WTC11 (cell line): Measurements from ENCODE around the gene USH1C. TPM values are rescaled to one million over a fixed set of nuclear protein-coding genes. Genes with fewer than 3 reads are reported as not detected.

ENCODE experiments used
- ATAC-seq: fragments of 200-7000 bp; cut with Tn5 transposase; 2 replicates; pipeline ENCODE4 v1.10.0; 2021; ENCODE audit warnings: mild to moderate bottlenecking, moderate library complexity
- CTCF ChIA-PET: fragments of 300-600 bp; sonication (Branson Sonifier 250); formaldehyde crosslinking; loops from one replicate; lab custom pipeline; 2021; ENCODE audit warnings: antibody characterized with exemption; lab: Charles Lee
- POLR2A ChIA-PET: fragments of 350-600 bp; sonication (Branson Sonifier 250); formaldehyde crosslinking; loops from one replicate; lab custom pipeline; 2021; ENCODE audit warnings: antibody characterized with exemption; lab: Charles Lee
- DNase-seq: peaks from one replicate; pipeline ENCODE4 v3.0.0; 2021; ENCODE audit warnings: low spot score
- H3K27ac Mint-ChIP-seq: 2 replicates; pipeline ENCODE4 v1.8.0; 2021; ENCODE audit warnings: mixed read lengths
- H3K27me3 Mint-ChIP-seq: 2 replicates; pipeline ENCODE4 v1.8.0; 2021; ENCODE audit warnings: low read depth, mild to moderate bottlenecking, moderate library complexity, mixed read lengths
- H3K36me3 Mint-ChIP-seq: 2 replicates; pipeline ENCODE4 v1.8.0; 2021; ENCODE audit warnings: mixed read lengths
- H3K4me1 Mint-ChIP-seq: 2 replicates; pipeline ENCODE4 v1.8.0; 2022; ENCODE audit warnings: mixed read lengths
- H3K4me3 Mint-ChIP-seq: 2 replicates; pipeline ENCODE4 v1.8.0; 2021; ENCODE audit warnings: mild to moderate bottlenecking, moderate library complexity, mixed read lengths
- H3K9me3 Mint-ChIP-seq: 2 replicates; pipeline ENCODE4 v1.8.0; 2021; ENCODE audit warnings: mixed read lengths
- AFF4 ChIP-seq: sonication (generic); formaldehyde crosslinking; IDR thresholded peaks from 2 replicates; pipeline ENCODE4 v1.8.1; 2023; ENCODE audit warnings: mild to moderate bottlenecking, missing genetic modification reagents, borderline replicate concordance
- ERG ChIP-seq: fragments of 250-450 bp; sonication (Bioruptor Pico); IDR thresholded peaks from 2 replicates; pipeline ENCODE4 v1.8.0; 2021; ENCODE audit warnings: mild to moderate bottlenecking
- GABPB1 ChIP-seq: sonication (generic); formaldehyde crosslinking; IDR thresholded peaks from 2 replicates; pipeline ENCODE4 v1.8.1; 2023; ENCODE audit warnings: mild to moderate bottlenecking, missing genetic modification reagents
- GTF2I ChIP-seq: fragments of 250-450 bp; sonication (Bioruptor Pico); conservative IDR thresholded peaks from 2 replicates; pipeline ENCODE4 v1.4.0; 2021; ENCODE audit warnings: mild to moderate bottlenecking
- NFE2L1 ChIP-seq: sonication (generic); formaldehyde crosslinking; IDR thresholded peaks from 2 replicates; pipeline ENCODE4 v1.8.1; 2023; ENCODE audit warnings: missing genetic modification reagents
- RORB ChIP-seq: fragments of 250-450 bp; sonication (Bioruptor Pico); IDR thresholded peaks from 2 replicates; pipeline ENCODE4 v1.9.0; 2021; ENCODE audit warnings: mild to moderate bottlenecking
- SMAD4 ChIP-seq: sonication (generic); formaldehyde crosslinking; IDR thresholded peaks from 2 replicates; pipeline ENCODE4 v1.8.0; 2022; ENCODE audit warnings: mild to moderate bottlenecking, missing genetic modification reagents
- SP1 ChIP-seq: sonication (generic); formaldehyde crosslinking; conservative IDR thresholded peaks from 2 replicates; pipeline ENCODE4 v1.8.1; 2022; ENCODE audit warnings: missing genetic modification reagents
- USF2 ChIP-seq: sonication (generic); formaldehyde crosslinking; IDR thresholded peaks from 2 replicates; pipeline ENCODE4 v1.8.1; 2023; ENCODE audit warnings: mild to moderate bottlenecking, missing genetic modification reagents, moderate library complexity
- ZBTB21 ChIP-seq: sonication (generic); formaldehyde crosslinking; IDR thresholded peaks from 2 replicates; pipeline ENCODE4 v1.8.1; 2023; ENCODE audit warnings: mild to moderate bottlenecking, missing genetic modification reagents, borderline replicate concordance
- ZNF219 ChIP-seq: sonication (generic); formaldehyde crosslinking; IDR thresholded peaks from 2 replicates; pipeline ENCODE4 v1.8.0; 2023; ENCODE audit warnings: missing genetic modification reagents, mild to moderate bottlenecking, borderline replicate concordance
- ZNF396 ChIP-seq: fragments of 250-450 bp; sonication (Bioruptor Pico); IDR thresholded peaks from 2 replicates; pipeline ENCODE4 v1.8.0; 2021; ENCODE audit warnings: mild to moderate bottlenecking, moderate library complexity, borderline replicate concordance
- ZNF416 ChIP-seq: fragments of 250-450 bp; sonication (Bioruptor Pico); IDR thresholded peaks from 2 replicates; pipeline ENCODE4 v1.9.0; 2021; ENCODE audit warnings: mild to moderate bottlenecking, inconsistent platforms
- ZNF423 ChIP-seq: fragments of 250-450 bp; sonication (Bioruptor Pico); IDR thresholded peaks from 2 replicates; pipeline ENCODE4 v2.1.2; 2022; ENCODE audit warnings: mild to moderate bottlenecking, moderate library complexity
- total RNA-seq: library from RNA; stranded (reverse); gene quantifications from 3 replicates; pipeline ENCODE4 v1.2.3, GENCODE V29; 2021
- TF ChIP-seq, protein P1 (sequence below): sonication (generic); formaldehyde crosslinking; IDR thresholded peaks from 2 replicates; pipeline ENCODE4 v1.8.0; 2023; ENCODE audit warnings: mild to moderate bottlenecking, missing genetic modification reagents
- TF ChIP-seq, protein P2 (sequence below): sonication (generic); formaldehyde crosslinking; IDR thresholded peaks from 2 replicates; pipeline ENCODE4 v1.8.1; 2022; ENCODE audit warnings: low read depth, missing genetic modification reagents, borderline replicate concordance
- TF ChIP-seq, protein P3 (sequence below): sonication (generic); formaldehyde crosslinking; IDR thresholded peaks from 2 replicates; pipeline ENCODE4 v1.8.1; 2023; ENCODE audit warnings: mild to moderate bottlenecking, missing genetic modification reagents, moderate library complexity

Gene USH1C
- total RNA-seq, 1 experiment from 2014 or later, result 3.9 TPM

GRCh38 chr11:17526326-17526725 is 17.9 kb downstream of the USH1C start (continued):
- no peak for TF ChIP-seq AFF4 (CRISPR knock-in tag)
- no peak for TF ChIP-seq GABPB1 (CRISPR knock-in tag)
- TF ChIP-seq RORB (CRISPR knock-in tag), result no peak
- TF ChIP-seq ZNF219 (CRISPR knock-in tag), result no peak
- no peak for TF ChIP-seq ZNF423 (CRISPR knock-in tag)

- ATAC-seq (no peak), DNase-seq (no peak)
- ChIA-PET CTCF (interaction anchor here (9.3 kb wide), 1 partner anchor 142 kb away, joined by 203 read pairs; no protein-coding TSS in a partner anchor), POLR2A (no interaction called here)
- H3K9me3 Mint-ChIP-seq, result no peaks in the 10 kb centered on the region
- no peak for TF ChIP-seq ZNF423 (CRISPR knock-in tag)
- no peak overlapping the region for H3K4me3 Mint-ChIP-seq
- peaks cover 7% of the 10 kb centered on the region; the same call in 1 of the 2 replicates for H3K4me1 Mint-ChIP-seq
- H3K27ac Mint-ChIP-seq, result no peak overlapping the region
- no peaks in the 10 kb centered on the region; the same call in 1 of the 2 replicates for H3K27me3 Mint-ChIP-seq
- no peaks in the 10 kb centered on the region; the same call in 1 of the 2 replicates for H3K36me3 Mint-ChIP-seq
Measured at GRCh38 chr11:17525570-17525969, 18.6 kb downstream of the USH1C start.

- CTCF ChIA-PET, result interaction anchor here (0.9 to 9.3 kb wide), 3 partner anchors 23 to 141 kb away, joined by 3 to 203 read pairs (median 4); partner anchors contain the start of genes KCNJ11 and OTOG
- Mint-ChIP-seq H3K27me3 (no peaks in the 10 kb centered on the region; the same call in 1 of the 2 replicates), H3K36me3 (peaks cover 3% of the 10 kb centered on the region), H3K4me1 (peaks cover 12% of the 10 kb centered on the region), H3K4me3 (no peak overlapping the region), H3K9me3 (no peaks in the 10 kb centered on the region), H3K27ac (no peak overlapping the region)
- DNase-seq (no peak), ATAC-seq (no peak)
- TF ChIP-seq, protein P1, sequence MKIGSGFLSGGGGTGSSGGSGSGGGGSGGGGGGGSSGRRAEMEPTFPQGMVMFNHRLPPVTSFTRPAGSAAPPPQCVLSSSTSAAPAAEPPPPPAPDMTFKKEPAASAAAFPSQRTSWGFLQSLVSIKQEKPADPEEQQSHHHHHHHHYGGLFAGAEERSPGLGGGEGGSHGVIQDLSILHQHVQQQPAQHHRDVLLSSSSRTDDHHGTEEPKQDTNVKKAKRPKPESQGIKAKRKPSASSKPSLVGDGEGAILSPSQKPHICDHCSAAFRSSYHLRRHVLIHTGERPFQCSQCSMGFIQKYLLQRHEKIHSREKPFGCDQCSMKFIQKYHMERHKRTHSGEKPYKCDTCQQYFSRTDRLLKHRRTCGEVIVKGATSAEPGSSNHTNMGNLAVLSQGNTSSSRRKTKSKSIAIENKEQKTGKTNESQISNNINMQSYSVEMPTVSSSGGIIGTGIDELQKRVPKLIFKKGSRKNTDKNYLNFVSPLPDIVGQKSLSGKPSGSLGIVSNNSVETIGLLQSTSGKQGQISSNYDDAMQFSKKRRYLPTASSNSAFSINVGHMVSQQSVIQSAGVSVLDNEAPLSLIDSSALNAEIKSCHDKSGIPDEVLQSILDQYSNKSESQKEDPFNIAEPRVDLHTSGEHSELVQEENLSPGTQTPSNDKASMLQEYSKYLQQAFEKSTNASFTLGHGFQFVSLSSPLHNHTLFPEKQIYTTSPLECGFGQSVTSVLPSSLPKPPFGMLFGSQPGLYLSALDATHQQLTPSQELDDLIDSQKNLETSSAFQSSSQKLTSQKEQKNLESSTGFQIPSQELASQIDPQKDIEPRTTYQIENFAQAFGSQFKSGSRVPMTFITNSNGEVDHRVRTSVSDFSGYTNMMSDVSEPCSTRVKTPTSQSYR (CRISPR knock-in tag), result no peak
- TF ChIP-seq, protein P2, sequence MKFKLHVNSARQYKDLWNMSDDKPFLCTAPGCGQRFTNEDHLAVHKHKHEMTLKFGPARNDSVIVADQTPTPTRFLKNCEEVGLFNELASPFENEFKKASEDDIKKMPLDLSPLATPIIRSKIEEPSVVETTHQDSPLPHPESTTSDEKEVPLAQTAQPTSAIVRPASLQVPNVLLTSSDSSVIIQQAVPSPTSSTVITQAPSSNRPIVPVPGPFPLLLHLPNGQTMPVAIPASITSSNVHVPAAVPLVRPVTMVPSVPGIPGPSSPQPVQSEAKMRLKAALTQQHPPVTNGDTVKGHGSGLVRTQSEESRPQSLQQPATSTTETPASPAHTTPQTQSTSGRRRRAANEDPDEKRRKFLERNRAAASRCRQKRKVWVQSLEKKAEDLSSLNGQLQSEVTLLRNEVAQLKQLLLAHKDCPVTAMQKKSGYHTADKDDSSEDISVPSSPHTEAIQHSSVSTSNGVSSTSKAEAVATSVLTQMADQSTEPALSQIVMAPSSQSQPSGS (CRISPR knock-in tag), result no peak
- no peak for TF ChIP-seq NFE2L1
- POLR2A ChIA-PET, result no interaction called here
Measured at GRCh38 chr11:17524221-17524620, 20.0 kb downstream of the USH1C start.

DNA sequence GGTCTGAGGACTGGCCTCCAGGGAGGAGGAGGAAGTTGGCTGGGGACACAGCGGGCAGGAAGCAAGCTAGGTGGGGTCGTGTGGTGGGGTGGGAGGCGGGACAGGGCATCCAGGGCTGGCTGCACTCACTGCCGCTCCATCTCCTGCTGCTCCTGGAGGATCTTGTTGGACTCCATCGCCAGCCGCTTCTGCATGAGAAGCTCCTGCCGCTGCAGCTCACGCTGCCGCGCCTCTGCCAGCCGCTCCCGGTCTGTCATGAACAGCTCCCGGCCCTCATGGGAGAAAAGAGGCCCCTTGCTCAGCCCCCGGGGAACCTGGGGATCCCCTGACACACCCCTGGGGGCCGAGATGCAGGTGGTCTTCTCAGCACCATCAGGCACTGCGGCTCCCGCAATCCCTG is 21.6 kb downstream of the USH1C start:
- DNase-seq (no peak), ATAC-seq (no peak)
- Mint-ChIP-seq H3K36me3 (peaks cover 3% of the 10 kb centered on the region), H3K4me3 (no peak overlapping the region), H3K27me3 (no peaks in the 10 kb centered on the region; the same call in 1 of the 2 replicates), H3K4me1 (peaks cover 27% of the 10 kb centered on the region), H3K27ac (no peak overlapping the region), H3K9me3 (no peaks in the 10 kb centered on the region)
- ChIA-PET CTCF (interaction anchor here (0.5 to 1.7 kb wide), 2 partner anchors 168 to 199 kb away, joined by 3 to 5 read pairs; no protein-coding TSS in a partner anchor), POLR2A (no interaction called here)
- TF ChIP-seq ZNF396 (CRISPR knock-in tag) (no peak), SP1 (CRISPR knock-in tag) (no peak), USF2 (CRISPR knock-in tag) (no peak), GTF2I (CRISPR knock-in tag) (no peak), ERG (CRISPR knock-in tag) (no peak), SMAD4 (CRISPR knock-in tag) (no peak), ZNF416 (no peak), ZBTB21 (no peak)
- TF ChIP-seq, protein P2 (CRISPR knock-in tag), result no peak
- TF ChIP-seq, protein P3, sequence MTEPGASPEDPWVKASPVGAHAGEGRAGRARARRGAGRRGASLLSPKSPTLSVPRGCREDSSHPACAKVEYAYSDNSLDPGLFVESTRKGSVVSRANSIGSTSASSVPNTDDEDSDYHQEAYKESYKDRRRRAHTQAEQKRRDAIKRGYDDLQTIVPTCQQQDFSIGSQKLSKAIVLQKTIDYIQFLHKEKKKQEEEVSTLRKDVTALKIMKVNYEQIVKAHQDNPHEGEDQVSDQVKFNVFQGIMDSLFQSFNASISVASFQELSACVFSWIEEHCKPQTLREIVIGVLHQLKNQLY (CRISPR knock-in tag), result no peak
